ENCODE measurements around the gene VTCN1.
"Not testable (repeated sequence)": the region's sequence is repeated elsewhere in the genome, so short reads cannot be mapped to it uniquely, and the experiment has no call there.

Gene VTCN1

GRCh38 chr1:117210831-117211261, at the start of gene VTCN1:
TSS of gene VTCN1 (minus strand) at chr1:117210927. CDS start at chr1:117210855, 72 bp downstream.
- ChIA-PET CTCF (interaction anchor here (0.9 to 1.3 kb wide), 2 partner anchors 9 to 324 kb away, joined by 3 read pairs; no protein-coding TSS in a partner anchor), POLR2A (no interaction called here)
- TF ChIP-seq, protein P1, sequence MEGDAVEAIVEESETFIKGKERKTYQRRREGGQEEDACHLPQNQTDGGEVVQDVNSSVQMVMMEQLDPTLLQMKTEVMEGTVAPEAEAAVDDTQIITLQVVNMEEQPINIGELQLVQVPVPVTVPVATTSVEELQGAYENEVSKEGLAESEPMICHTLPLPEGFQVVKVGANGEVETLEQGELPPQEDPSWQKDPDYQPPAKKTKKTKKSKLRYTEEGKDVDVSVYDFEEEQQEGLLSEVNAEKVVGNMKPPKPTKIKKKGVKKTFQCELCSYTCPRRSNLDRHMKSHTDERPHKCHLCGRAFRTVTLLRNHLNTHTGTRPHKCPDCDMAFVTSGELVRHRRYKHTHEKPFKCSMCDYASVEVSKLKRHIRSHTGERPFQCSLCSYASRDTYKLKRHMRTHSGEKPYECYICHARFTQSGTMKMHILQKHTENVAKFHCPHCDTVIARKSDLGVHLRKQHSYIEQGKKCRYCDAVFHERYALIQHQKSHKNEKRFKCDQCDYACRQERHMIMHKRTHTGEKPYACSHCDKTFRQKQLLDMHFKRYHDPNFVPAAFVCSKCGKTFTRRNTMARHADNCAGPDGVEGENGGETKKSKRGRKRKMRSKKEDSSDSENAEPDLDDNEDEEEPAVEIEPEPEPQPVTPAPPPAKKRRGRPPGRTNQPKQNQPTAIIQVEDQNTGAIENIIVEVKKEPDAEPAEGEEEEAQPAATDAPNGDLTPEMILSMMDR (IDR thresholded peaks at IDR 0.05; ENCODE audit: control extremely low read depth, extremely low read depth, low read depth, missing control alignments), result no peak
- DNase-seq (ENCODE audit: extremely low spot score), result no peak

GRCh38 chr1:117258791-117259190, 48.1 kb upstream of the VTCN1 start:
- TF ChIP-seq, protein P1 (IDR thresholded peaks at IDR 0.05; ENCODE audit: control extremely low read depth, extremely low read depth, low read depth, missing control alignments), result no peak
- DNase-seq (ENCODE audit: extremely low spot score), result no peak
- CTCF ChIA-PET, result no interaction called here
- POLR2A ChIA-PET, result no interaction called here

DNA sequence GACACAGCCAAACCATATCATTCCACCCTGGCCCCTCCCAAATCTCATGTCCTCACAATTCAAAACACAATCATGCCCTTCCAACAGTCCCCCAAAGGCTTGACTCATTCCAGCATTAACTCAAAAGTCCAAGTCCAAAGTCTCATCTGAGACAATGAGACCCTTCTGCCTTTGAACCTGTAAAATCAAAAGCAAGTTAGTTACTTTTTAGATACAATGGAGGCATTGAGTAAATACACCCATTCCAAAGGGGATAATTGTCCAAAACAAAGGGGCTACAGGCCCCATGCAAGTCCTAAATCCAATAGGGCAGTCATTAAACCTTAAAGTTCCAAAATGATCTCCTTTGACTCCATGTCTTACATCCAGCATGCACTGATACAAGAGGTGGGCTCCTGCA, 47.3 kb upstream of the VTCN1 start:
- POLR2A ChIA-PET; DNase-seq (ENCODE audit: extremely low spot score): not testable (repeated sequence)
- CTCF ChIA-PET, result interaction anchor here (1.6 kb wide), 1 partner anchor 42 kb away, joined by 3 read pairs; no protein-coding TSS in a partner anchor

- ChIA-PET CTCF (interaction anchor here (1.6 kb wide), 1 partner anchor 41 kb away, joined by 3 read pairs; no protein-coding TSS in a partner anchor), POLR2A (no interaction called here)
- TF ChIP-seq, protein P1 (IDR thresholded peaks at IDR 0.05; ENCODE audit: control extremely low read depth, extremely low read depth, low read depth, missing control alignments), result no peak
- no peak for DNase-seq (ENCODE audit: extremely low spot score)
Observed at GRCh38 chr1:117257291-117257690, 46.6 kb upstream of the VTCN1 start.

- ChIA-PET CTCF (interaction anchor here (1.0 kb wide), 1 partner anchor 27 kb away, joined by 3 read pairs; no protein-coding TSS in a partner anchor), POLR2A (no interaction called here)
- TF ChIP-seq, protein P1 (IDR thresholded peaks at IDR 0.05; ENCODE audit: control extremely low read depth, extremely low read depth, low read depth, missing control alignments), result no peak
- DNase-seq (ENCODE audit: extremely low spot score), result no peak
Observed at GRCh38 chr1:117250061-117250606, 39.4 kb upstream of the VTCN1 start.

DNA sequence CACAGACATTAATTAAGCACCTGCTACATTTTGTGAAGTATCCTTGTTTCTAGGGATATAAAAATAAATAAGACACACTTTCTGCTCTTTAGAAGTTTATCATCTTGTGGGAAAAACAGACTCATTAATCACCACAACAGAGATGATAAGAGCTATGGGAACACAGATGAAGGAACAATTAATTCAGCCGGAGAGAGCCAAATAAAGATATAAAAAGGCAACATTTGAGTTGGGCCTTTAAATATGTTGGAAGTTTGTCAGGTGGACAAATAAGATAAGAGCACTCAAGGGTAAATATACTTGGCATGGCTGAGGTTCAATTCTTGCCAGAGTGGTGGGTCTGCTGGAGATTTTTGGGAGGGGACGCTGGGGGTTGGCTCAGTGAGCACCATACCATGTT, 34.2 kb upstream of the VTCN1 start:
- POLR2A ChIA-PET, result no interaction called here
- CTCF ChIA-PET, result no interaction called here
- TF ChIP-seq, protein P1 (IDR thresholded peaks at IDR 0.05; ENCODE audit: control extremely low read depth, extremely low read depth, low read depth, missing control alignments), result no peak
- DNase-seq (ENCODE audit: extremely low spot score), result no peak

DNA sequence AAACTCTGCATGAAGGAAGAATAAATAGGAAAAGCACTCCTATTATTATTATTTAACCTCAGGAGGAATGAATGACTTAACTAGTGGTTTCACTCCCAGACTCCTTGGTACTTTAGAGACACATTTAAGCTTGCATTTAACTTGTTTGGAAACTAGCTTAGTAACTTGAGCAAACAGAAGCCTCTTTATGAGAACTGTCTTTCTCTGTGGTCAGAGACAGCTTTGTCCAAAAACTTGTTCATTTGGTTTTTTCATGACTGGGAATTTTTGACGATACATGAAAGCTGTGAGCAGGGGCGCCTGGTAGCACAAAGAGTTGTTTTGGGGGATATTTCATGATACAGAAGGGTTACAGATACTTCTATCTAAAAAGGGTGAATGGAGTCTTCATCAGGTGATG, 33.6 kb upstream of the VTCN1 start:
- TF ChIP-seq, protein P1 (IDR thresholded peaks at IDR 0.05; ENCODE audit: control extremely low read depth, extremely low read depth, low read depth, missing control alignments), result no peak

More for the DNA sequence above, 33.6 kb upstream of the VTCN1 start:
- CTCF ChIA-PET, result interaction anchor here (1.4 kb wide), 1 partner anchor 11 kb away, joined by 4 read pairs; no protein-coding TSS in a partner anchor
- POLR2A ChIA-PET, result no interaction called here
- DNase-seq (ENCODE audit: extremely low spot score), result no peak
